ENCODE data around the gene POGK. TPM values are rescaled to one million over a fixed set of nuclear protein-coding genes. Genes with fewer than 3 reads are reported as not detected.

Gene POGK
- total and polyA plus RNA-seq, 9 of the 15 experiments (the other 6 are each of a cell fraction or from before 2014, with no cell fraction given), result 6.1 to 44.5 (median 24.3) TPM

- TF ChIP-seq, protein P1, sequence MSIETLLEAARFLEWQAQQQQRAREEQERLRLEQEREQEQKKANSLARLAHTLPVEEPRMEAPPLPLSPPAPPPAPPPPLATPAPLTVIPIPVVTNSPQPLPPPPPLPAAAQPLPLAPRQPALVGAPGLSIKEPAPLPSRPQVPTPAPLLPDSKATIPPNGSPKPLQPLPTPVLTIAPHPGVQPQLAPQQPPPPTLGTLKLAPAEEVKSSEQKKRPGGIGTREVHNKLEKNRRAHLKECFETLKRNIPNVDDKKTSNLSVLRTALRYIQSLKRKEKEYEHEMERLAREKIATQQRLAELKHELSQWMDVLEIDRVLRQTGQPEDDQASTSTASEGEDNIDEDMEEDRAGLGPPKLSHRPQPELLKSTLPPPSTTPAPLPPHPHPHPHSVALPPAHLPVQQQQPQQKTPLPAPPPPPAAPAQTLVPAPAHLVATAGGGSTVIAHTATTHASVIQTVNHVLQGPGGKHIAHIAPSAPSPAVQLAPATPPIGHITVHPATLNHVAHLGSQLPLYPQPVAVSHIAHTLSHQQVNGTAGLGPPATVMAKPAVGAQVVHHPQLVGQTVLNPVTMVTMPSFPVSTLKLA (conservative IDR thresholded peaks at IDR 0.05), result 0 out of 4 replicates have a peak, but pooled peaks of 1 of the 2 experiments have one; percentile 18
- TF ChIP-seq ZBTB7A (IDR thresholded peaks at IDR 0.05; ENCODE audit: borderline replicate concordance, control insufficient read depth, low read depth, low read length) (no peak), ZC3H11A (IDR thresholded peaks at IDR 0.05; ENCODE audit: low read depth, low read length) (no peak), GABPB1 (CRISPR knock-in tag; IDR thresholded peaks at IDR 0.05) (no peak), CC2D1A (IDR thresholded peaks at IDR 0.05) (peak; percentile 44; the same call in 1 of the 2 replicates), PPARD (CRISPR knock-in tag; IDR thresholded peaks at IDR 0.05) (no peak), USF2 (CRISPR knock-in tag; IDR thresholded peaks at IDR 0.05) (no peak), AFF1 (IDR thresholded peaks at IDR 0.05; ENCODE audit: low read depth in 1 of 2, partially characterized antibody in 2 of 2) (no peak), ZNF639 (CRISPR knock-in tag; conservative IDR thresholded peaks at IDR 0.05 in 1 of 2, IDR thresholded peaks at IDR 0.05 in 1 of 2) (0 out of 4 replicates have a peak, but pooled peaks of 1 of the 2 experiments have one; percentile 32), RBM22 (IDR thresholded peaks at IDR 0.05; ENCODE audit: low read depth, low read length, poor library complexity, severe bottlenecking) (no peak), SP2 (IDR thresholded peaks at IDR 0.05; ENCODE audit: extremely low read depth, low read depth, low read length, poor library complexity, severe bottlenecking) (no peak)
- TF ChIP-seq, protein P2, sequence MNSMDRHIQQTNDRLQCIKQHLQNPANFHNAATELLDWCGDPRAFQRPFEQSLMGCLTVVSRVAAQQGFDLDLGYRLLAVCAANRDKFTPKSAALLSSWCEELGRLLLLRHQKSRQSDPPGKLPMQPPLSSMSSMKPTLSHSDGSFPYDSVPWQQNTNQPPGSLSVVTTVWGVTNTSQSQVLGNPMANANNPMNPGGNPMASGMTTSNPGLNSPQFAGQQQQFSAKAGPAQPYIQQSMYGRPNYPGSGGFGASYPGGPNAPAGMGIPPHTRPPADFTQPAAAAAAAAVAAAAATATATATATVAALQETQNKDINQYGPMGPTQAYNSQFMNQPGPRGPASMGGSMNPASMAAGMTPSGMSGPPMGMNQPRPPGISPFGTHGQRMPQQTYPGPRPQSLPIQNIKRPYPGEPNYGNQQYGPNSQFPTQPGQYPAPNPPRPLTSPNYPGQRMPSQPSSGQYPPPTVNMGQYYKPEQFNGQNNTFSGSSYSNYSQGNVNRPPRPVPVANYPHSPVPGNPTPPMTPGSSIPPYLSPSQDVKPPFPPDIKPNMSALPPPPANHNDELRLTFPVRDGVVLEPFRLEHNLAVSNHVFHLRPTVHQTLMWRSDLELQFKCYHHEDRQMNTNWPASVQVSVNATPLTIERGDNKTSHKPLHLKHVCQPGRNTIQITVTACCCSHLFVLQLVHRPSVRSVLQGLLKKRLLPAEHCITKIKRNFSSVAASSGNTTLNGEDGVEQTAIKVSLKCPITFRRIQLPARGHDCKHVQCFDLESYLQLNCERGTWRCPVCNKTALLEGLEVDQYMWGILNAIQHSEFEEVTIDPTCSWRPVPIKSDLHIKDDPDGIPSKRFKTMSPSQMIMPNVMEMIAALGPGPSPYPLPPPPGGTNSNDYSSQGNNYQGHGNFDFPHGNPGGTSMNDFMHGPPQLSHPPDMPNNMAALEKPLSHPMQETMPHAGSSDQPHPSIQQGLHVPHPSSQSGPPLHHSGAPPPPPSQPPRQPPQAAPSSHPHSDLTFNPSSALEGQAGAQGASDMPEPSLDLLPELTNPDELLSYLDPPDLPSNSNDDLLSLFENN (IDR thresholded peaks at IDR 0.05; ENCODE audit: low read depth in 2 of 2, low read length in 2 of 2), result no peak
These were observed 1.3 kb downstream of the POGK start (continued) for GRCh38 chr1:166840309-166841274.
